ENCODE results near the gene EDAR.

Gene EDAR

DNA sequence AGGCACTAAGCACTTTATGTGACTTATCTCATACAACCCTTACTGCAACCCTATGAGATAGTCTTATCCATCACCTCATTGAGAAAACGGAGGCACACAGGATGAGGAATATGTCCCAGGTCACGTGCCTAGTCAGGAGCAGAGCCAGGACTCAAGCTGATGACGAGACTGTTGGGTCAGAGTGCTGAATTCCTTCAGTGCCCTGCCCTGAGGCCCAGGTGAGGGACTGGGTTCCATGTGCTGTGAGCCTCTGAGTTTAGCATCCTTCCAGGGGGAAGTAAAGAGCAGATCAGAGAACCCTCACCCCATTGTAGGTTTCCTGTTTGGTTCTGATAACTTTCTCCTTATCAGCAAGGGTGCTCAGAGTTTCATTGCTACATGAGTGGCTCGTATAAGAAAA, 11.7 kb upstream of the EDAR start:
- no peak for DNase-seq

- no peak for DNase-seq
Measured at GRCh38 chr2:108998911-108999310, 9.9 kb upstream of the EDAR start.

DNA sequence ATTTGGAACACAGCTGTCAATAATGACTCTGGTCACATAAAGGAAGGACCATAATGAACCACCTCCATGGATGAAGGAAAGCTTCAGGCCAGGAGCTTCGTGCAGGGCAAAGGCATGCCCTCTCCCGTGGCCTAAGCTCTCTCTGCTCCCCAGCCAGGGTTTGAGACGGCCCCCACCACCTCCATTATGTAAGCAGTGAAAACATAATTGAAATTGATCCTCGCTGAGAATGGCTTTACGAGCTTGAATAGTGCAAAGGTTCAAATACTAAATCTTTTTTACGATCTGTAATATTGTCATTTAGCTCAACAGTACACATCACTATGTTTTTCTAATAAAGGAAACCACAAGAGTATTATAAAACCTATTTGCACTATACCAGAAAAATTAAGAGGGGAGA, 5.2 kb upstream of the EDAR start:
- DNase-seq, result no peak

- DNase-seq, result no peak
Measured at GRCh38 chr2:108993095-108993937, 4.3 kb upstream of the EDAR start.

DNA sequence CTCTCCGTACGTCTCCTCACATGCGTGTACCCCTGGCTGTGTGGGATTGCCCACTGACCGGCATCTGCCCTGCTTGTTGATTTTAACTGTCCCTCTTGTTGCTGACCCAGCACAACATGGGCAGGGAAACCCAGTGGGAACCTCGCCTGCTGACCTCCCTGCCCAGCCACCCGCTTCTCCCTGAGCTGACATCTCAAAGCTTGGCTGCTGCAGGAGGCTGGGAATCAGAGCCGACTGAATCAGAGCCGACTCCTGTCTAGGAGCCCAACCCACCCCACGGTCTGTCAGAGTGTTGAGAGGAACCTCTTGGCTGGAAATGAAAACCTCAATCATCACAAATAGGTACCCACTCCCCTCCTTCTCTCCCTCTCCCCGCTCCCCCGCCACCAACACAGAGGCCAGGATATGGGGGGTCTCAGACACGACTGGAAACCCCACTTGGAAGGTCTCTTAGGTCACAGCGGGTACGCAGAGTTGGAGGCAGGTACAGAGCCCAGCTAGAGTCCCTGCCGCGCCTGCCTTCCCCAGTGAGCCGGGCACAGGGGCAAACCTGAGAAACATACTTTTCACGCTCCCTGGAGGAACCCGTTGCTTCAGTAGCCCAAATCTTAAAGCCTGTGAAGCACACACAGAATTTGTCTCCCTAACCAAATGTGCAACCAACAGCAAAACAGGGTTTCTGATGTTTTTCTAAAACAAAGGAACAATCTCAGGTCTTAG, 784 bp downstream of the EDAR start:
- DNase-seq, result no peak

GRCh38 chr2:108986916-108987510, 2.0 kb downstream of the EDAR start:
- no peak for DNase-seq

- DNase-seq, result no peak
Measured at GRCh38 chr2:108983610-108984009, 5.4 kb downstream of the EDAR start.

DNA sequence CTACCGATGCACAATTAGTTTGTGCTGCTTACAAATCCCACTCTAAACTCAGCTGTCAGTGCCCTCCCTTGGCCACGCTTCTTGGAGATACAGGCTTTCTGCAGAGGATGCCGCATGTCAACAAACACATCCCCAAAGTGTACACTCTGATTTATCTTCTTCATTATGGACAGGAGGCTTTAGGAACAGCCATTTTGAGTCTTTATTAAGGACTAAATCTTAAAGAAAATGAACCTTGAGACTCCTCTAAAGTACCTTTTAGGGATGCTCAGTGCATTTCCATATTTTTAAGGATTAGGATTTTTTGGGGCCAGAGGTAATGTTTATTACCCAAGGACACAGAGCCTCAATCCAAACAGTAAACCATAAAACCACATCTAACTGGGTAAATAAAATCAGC, 6.0 kb downstream of the EDAR start:
- no peak for DNase-seq

DNA sequence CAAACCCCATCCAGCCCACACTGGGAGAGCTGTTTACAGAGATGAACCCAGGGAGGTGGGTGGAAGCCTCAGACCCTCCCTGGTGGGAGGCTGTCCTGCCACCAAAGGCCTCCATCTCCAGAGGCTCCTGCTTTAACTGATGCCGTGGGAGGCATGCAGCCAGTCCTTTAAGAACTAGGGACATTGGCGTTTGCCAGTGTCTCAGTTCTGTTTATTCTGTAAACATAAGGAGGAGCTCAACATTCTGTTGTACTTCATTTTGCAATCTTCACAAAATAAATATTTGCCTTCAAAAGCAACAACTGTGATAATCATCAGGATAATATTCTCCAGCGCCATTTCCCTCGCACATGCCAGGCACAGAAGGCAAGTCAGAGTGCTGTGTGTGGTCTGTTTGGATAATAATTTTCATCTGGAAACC, 6.8 kb downstream of the EDAR start:
- no peak for DNase-seq

DNA sequence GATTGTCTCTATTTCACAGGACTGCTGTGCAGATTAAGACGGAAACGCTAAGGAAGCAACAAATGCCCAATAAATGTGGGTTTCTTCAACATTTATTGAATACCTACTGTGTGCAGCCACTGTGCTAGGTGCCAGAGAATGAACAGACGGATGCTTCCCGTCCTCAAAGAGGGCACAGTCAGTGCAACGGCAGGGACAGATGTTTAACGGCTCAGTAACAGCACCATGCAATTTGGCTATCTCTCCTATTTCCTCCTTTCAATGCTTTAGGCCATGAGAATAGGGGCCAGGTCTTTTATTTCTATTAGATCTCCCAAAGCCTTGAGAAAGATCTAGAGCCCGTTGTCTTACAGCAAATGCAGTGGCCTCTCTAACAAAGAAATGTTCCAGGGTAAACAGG, 7.2 kb downstream of the EDAR start:
- DNase-seq, result no peak

DNA sequence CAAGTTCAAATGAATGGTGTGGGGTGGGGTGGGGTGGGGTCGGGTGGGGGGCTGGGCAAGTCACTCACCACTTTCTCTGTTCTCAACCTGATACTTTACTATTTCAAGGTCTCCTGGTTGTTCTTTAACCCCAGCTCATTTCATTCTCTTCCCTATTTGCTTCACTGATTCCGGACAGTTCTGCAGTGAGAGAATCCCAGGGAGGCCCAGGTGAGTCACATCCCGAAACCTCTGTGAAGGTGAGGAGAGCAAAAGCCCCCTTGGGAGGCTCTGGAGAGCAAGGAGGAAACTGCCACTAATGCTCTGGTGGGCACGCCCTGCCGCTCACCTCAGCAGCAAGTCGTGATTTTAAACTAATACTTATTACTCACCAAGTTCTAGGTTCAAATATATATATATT, 8.9 kb downstream of the EDAR start:
- no peak for DNase-seq

- DNase-seq, result no peak
Measured at GRCh38 chr2:108979461-108979860, 9.6 kb downstream of the EDAR start.

DNA sequence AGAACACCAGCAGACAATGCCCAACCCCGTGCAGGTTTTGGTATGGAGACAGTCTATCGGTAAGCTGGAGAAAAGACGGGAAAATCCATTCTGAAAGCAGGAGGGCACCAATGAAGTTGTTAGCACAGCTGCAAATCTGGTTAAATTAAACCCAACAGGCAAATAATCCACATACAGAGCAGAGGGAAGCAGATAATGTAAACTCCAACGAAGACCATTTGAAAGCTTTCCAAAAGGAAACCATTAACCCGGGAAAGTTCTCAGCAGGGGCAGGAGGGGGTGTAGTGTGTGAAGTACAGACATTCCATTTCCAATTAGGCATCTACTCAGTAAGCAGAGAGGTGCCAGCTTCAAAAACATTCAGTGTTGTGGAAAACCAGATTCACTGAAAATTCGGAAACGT, 10.3 kb downstream of the EDAR start:
- peak; percentile 25 for DNase-seq

- no peak for DNase-seq
Measured at GRCh38 chr2:108975613-108976435, 13.2 kb downstream of the EDAR start.

DNA sequence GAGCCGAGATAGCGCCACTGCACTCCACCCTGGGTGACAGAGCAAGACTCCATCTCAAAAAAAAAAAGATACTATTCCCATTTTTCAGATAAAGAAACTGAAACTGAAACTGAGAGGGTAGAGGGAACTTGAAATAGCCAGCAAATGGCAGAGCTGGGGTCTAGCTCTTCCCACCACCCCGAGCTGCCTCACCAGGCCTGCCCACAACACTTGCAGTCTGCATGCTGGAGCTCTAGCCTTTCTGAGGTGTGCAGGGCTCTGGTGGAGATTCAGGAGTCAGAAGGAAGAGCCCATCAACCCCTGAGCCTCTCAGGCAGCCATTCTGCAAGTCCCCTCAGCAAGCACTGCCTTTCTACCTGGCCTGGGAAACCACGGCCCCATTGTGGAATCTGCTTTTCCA, 14.3 kb downstream of the EDAR start:
- no peak for DNase-seq

DNA sequence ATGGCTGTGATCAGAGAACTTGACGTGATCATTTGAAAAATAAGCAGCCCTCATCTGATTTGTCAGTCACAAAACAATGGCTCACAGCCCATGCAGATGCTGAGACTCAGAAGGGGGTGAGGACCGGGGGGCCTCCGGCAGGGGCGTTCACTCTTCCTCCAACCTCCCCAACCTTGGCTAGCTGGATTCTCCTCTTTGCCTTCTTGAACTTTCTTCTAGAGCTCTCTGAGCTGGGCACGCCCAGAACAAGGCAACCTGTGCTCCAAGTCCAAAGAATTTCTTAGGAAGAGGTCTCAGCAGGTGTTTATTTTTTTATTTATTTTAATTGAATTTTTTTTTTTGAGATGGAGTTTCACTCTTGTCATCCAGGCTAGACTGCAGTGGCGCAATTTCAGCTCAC, 16.4 kb downstream of the EDAR start:
- no peak for DNase-seq

GRCh38 chr2:108971661-108972566, 17.1 kb downstream of the EDAR start:
- no peak for DNase-seq

GRCh38 chr2:108970369-108970768, 18.7 kb downstream of the EDAR start:
- DNase-seq, result no peak

DNA sequence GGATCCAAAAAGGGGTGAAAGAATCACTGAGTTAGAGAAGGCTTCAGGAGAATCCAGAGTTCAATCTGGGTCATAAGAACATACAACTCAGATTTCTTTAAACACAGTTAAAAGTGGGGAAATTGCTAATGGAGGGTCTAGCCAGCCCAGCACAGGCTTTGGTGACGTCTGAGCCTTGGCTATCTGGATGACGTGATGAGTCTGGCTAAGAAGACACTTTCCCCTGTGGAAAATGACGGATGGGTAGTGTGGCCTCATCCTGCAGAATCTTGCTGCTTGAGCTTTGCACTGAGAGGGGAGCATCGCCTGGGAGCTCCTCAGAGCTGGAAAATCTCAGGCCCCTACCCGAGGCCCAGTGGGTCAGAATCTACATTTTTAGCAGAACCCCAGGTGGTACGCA, 19.2 kb downstream of the EDAR start:
- no peak for DNase-seq

- DNase-seq, result peak; percentile 44
Measured at GRCh38 chr2:108968619-108969018, 20.4 kb downstream of the EDAR start.

- no peak for DNase-seq
Measured at GRCh38 chr2:108967757-108968156, 21.3 kb downstream of the EDAR start.
